Measurements from ENCODE around the gene FNDC11. TPM values are rescaled to one million over a fixed set of nuclear protein-coding genes. Genes with fewer than 3 reads are reported as not detected.

Gene FNDC11
- total RNA-seq, 2 experiments from 2014 or later: 0.48 to 0.55 TPM

DNA sequence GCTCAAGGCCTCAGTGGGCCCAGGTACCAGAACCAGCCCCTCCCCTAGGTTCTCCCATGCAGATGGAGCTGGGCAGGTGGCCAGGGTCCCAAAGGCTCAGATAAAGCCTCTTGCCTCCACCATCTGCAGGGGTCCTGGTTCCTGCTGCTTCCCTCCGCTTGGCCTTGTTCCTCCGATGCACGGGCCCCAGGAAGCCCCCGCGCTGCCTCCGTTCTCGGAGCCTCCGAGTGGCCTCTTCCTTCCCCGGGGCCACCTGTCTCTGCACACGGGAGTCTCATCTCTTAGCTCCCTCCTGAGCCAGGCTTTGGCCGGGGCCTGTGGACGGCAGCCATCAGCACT is 14.9 kb upstream of the FNDC11 start:
- Mint-ChIP-seq H3K36me3 (no peaks in the 10 kb centered on the region), H3K27me3 (no peaks in the 10 kb centered on the region), H3K27ac (peak overlapping the region; percentile 64), H3K4me3 (no peak overlapping the region), H3K4me1 (no peaks in the 10 kb centered on the region), H3K9me3 (no peaks in the 10 kb centered on the region)
- ATAC-seq (ENCODE audit: low read depth): no peak
- POLR2A ChIA-PET: interaction anchor here (0.5 to 3.7 kb wide), 6 partner anchors 14 to 103 kb away, joined by 3 to 18 read pairs (median 7); partner anchors contain the start of gene HELZ2
- DNase-seq: no peak

DNA sequence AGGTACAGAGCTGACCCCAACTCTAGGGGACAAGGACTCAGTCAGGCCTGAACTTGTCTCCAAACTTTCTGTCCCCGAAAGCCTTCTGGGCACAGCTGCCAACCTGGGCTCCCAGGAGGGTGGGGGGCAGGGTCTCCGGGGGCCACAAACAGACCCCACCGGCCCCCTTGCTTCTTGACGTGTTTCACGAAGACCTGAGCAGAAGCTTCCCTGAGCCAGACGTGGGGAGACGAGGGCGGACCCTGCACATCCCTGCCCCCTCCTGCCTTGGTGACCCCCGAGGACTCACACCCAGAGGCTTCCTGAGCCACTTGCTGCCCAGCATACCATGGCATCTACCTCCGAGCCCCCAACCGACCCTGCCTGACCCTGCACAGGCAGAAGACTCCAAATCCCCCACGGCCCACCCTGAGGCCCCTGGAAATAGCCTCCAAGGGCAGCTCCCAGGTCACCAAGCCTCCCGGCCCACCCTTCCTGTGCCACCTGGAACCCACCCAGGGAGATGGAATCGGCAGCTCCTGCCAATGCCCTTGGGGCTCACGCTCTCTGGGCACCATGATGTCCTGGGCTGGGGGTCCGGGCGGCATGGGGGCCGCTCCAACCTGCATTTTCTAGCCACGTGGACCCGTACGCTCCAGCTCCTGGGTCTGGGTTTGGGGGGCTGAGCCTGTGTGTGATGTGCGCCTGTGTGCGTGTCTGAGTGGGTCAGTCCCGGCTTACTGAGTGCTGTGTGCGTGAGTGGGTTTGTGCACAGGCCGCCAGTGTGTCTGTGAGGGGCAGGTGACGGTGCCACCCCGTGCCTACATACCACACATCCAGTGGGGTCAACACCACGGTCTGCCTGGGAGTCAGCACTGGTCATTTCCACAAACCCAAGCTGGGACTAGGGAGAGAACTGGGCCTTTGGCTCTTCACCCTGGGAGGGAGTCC is 14.3 kb upstream of the FNDC11 start:
- Mint-ChIP-seq H3K9me3 (no peaks in the 10 kb centered on the region), H3K4me1 (no peaks in the 10 kb centered on the region), H3K27ac (no peak overlapping the region), H3K4me3 (no peak overlapping the region), H3K27me3 (no peaks in the 10 kb centered on the region), H3K36me3 (no peaks in the 10 kb centered on the region)
- DNase-seq (no peak), ATAC-seq (ENCODE audit: low read depth) (no peak)
- POLR2A ChIA-PET: interaction anchor here (0.5 to 2.8 kb wide), 4 partner anchors 14 to 102 kb away, joined by 3 to 13 read pairs (median 4); partner anchors contain the start of gene HELZ2

DNA sequence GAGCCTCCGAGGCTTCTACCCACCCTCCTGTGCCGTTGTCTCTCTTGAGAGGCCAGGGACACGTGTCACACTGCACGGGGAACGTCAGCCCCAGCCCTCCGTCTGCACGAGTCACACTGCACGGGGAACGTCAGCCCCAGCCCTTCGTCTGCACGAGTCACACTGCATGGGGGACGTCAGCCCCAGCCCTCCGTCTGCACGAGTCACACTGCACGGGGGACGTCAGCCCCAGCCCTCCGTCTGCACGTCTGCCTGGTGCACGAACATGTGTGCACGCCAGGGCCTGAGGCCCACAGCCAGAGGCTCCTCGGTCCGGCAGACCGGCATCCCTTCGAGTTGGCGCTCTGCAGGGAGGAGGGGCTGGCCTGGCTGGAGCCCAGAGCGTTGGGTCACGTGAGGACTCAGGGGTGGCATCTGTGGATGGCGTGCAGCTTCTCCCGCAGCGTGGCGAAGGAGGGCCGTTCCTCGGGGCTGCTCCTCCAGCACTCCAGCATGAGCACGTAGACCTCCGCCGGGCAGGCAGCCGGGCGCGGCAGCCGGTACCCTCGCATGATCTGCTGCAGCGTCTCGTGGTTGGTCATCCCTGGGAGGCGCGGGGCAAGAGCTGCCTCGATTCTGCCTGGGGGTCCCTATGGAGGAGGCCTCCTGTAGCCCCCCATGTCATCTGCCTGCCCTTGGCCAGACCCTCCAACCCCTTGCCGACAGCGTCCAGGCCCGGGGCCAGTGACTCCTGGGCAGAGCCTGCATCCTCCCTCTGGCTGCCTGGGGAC is 13.4 kb upstream of the FNDC11 start:
- H3K27me3 Mint-ChIP-seq: no peaks in the 10 kb centered on the region
- POLR2A ChIA-PET: no interaction called here

DNA sequence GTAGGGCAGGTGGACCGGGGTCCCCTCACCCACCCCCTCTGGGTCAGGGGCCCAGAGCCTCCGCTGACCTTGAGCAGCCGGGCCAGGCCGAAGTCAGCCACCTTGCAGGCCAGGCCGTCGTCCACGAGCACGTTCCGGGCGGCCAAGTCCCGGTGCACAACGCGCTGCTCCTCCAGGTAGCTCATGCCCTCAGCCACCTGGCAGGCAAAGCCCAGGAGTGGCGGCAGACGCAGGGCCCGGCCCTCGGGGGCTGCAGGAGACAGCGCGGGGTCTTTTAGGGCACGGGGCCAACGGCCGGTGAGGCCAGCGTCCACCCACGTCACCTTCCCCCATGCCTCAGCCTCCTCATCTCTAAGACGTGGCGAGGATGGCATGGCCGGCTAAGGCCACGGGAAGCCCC is 12.6 kb upstream of the FNDC11 start:
- DNase-seq (no peak), ATAC-seq (ENCODE audit: low read depth) (no peak)
- Mint-ChIP-seq H3K4me1 (no peaks in the 10 kb centered on the region), H3K36me3 (no peaks in the 10 kb centered on the region), H3K27me3 (no peaks in the 10 kb centered on the region), H3K4me3 (no peak overlapping the region), H3K27ac (no peak overlapping the region), H3K9me3 (no peaks in the 10 kb centered on the region)
- POLR2A ChIA-PET: interaction anchor here (1.4 kb wide), 1 partner anchor 11 kb away, joined by 6 read pairs; no protein-coding TSS in a partner anchor

More for the DNA sequence above, 13.4 kb upstream of the FNDC11 start:
- DNase-seq: no peak
- H3K27ac Mint-ChIP-seq: no peak overlapping the region
- ATAC-seq (ENCODE audit: low read depth): no peak
- no peak overlapping the region for H3K4me3 Mint-ChIP-seq
- no peaks in the 10 kb centered on the region for H3K4me1 Mint-ChIP-seq
- H3K36me3 Mint-ChIP-seq: no peaks in the 10 kb centered on the region
- no peaks in the 10 kb centered on the region for H3K9me3 Mint-ChIP-seq

DNA sequence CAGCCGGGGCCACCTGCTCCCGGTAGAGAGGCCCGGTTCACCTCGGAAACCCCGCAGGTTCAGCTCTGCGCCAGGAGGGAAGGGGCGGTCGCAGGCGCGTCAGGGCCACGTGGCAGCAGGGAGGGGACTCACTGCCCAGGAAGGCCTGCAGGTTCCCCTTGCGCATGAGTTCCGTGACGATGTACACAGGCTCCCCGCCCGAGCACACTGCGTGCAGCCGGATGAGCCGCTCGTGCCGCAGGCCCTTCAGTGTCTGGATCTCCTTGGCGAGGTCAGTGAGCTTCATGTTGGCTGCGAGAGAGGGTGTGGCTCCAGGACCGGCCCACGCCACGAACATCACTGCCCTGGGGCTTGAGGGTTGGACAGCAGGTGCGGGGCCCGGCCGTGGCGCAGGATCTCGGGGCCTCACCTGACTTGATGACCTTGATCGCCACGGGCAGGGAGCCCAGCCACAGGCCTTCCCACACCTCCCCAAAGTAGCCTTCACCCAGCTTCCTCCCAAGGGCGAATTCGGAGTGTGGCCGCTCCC is 11.9 kb upstream of the FNDC11 start:
- DNase-seq (no peak), ATAC-seq (ENCODE audit: low read depth) (no peak)
- POLR2A ChIA-PET: interaction anchor here (0.6 to 1.4 kb wide), 2 partner anchors 10 to 100 kb away, joined by 3 to 6 read pairs; no protein-coding TSS in a partner anchor
- no peaks in the 10 kb centered on the region for H3K4me1 Mint-ChIP-seq
- no peaks in the 10 kb centered on the region for H3K27me3 Mint-ChIP-seq
- no peak overlapping the region for H3K4me3 Mint-ChIP-seq
- no peak overlapping the region for H3K27ac Mint-ChIP-seq
- H3K9me3 Mint-ChIP-seq: no peaks in the 10 kb centered on the region
- no peaks in the 10 kb centered on the region for H3K36me3 Mint-ChIP-seq

- Mint-ChIP-seq H3K27me3 (no peaks in the 10 kb centered on the region), H3K27ac (no peak overlapping the region), H3K4me3 (no peak overlapping the region), H3K36me3 (no peaks in the 10 kb centered on the region), H3K9me3 (no peaks in the 10 kb centered on the region), H3K4me1 (no peaks in the 10 kb centered on the region)
- DNase-seq: no peak
- POLR2A ChIA-PET: interaction anchor here (1.4 kb wide), 1 partner anchor 10 kb away, joined by 6 read pairs; no protein-coding TSS in a partner anchor
- no peak for ATAC-seq (ENCODE audit: low read depth)
These were observed 11.3 kb upstream of the FNDC11 start for GRCh38 chr20:63542696-63543095.

DNA sequence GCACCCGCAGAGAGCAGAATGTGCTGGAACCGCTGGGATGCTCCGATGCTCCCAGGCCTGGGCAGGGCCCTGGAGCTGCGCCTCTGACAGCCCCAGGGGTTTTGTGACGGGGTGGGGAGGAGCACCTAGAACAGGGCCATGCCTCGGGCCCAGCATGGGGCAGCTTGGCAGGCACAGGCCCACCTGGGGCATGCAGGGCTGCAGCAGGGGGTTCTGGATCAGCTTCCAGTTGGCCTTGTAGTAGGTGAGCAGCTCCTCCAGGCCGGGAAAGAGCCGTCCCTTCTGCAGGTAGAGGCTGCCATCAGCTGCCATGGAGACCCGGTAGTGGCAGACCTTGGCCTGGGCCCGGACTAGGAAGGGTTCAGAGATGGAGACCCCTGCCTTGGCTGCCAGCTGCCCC is 10.8 kb upstream of the FNDC11 start:
- H3K27ac Mint-ChIP-seq: no peak overlapping the region
- no peaks in the 10 kb centered on the region for H3K9me3 Mint-ChIP-seq
- H3K4me1 Mint-ChIP-seq: no peaks in the 10 kb centered on the region
- DNase-seq: no peak
- no peaks in the 10 kb centered on the region for H3K27me3 Mint-ChIP-seq
- H3K4me3 Mint-ChIP-seq: no peak overlapping the region
- POLR2A ChIA-PET: interaction anchor here (1.2 kb wide), 1 partner anchor 10 kb away, joined by 5 read pairs; no protein-coding TSS in a partner anchor
- no peaks in the 10 kb centered on the region for H3K36me3 Mint-ChIP-seq
- no peak for ATAC-seq (ENCODE audit: low read depth)

DNA sequence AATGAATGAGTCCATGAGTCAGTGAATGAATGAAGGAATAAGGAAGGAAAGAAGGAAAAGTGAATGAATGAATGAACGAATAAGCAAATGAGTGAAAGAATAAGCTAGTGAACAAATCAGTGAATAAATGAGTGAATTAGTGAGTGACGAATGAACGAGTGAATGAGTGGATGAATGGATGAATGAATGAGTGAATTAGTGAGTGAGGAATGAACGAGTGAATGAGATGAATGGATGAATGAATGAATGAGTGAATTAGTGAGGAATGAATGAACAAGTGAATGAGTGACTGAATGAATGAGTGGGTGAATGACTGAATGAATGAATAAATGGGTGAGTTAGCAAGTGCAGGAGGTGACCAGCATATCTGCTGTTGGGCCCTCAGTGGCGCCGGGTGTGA is 10.2 kb upstream of the FNDC11 start:
- Mint-ChIP-seq H3K4me3 (no peak overlapping the region), H3K27me3 (no peaks in the 10 kb centered on the region), H3K36me3 (no peaks in the 10 kb centered on the region), H3K9me3 (no peaks in the 10 kb centered on the region), H3K4me1 (no peaks in the 10 kb centered on the region), H3K27ac (no peak overlapping the region)
- ATAC-seq (ENCODE audit: low read depth) (no peak), DNase-seq (no peak)
- POLR2A ChIA-PET: interaction anchor here (1.2 kb wide), 1 partner anchor 9 kb away, joined by 5 read pairs; no protein-coding TSS in a partner anchor

GRCh38 chr20:63544241-63544957 is 9.6 kb upstream of the FNDC11 start:
- Mint-ChIP-seq H3K9me3 (no peaks in the 10 kb centered on the region), H3K36me3 (no peaks in the 10 kb centered on the region), H3K4me1 (no peaks in the 10 kb centered on the region), H3K27me3 (peaks cover 3% of the 10 kb centered on the region), H3K27ac (no peak overlapping the region), H3K4me3 (no peak overlapping the region)
- POLR2A ChIA-PET: interaction anchor here (1.2 kb wide), 1 partner anchor 9 kb away, joined by 5 read pairs; no protein-coding TSS in a partner anchor
- DNase-seq (no peak), ATAC-seq (ENCODE audit: low read depth) (no peak)

- ATAC-seq (ENCODE audit: low read depth) (no peak), DNase-seq (no peak)
- H3K27ac Mint-ChIP-seq: no peak overlapping the region
- H3K4me3 Mint-ChIP-seq: no peak overlapping the region
- H3K4me1 Mint-ChIP-seq: no peaks in the 10 kb centered on the region
- H3K27me3 Mint-ChIP-seq: peaks cover 9% of the 10 kb centered on the region
- H3K36me3 Mint-ChIP-seq: no peaks in the 10 kb centered on the region
- no peaks in the 10 kb centered on the region for H3K9me3 Mint-ChIP-seq
- POLR2A ChIA-PET: no interaction called here
These were observed 8.9 kb upstream of the FNDC11 start for GRCh38 chr20:63544958-63545516.

DNA sequence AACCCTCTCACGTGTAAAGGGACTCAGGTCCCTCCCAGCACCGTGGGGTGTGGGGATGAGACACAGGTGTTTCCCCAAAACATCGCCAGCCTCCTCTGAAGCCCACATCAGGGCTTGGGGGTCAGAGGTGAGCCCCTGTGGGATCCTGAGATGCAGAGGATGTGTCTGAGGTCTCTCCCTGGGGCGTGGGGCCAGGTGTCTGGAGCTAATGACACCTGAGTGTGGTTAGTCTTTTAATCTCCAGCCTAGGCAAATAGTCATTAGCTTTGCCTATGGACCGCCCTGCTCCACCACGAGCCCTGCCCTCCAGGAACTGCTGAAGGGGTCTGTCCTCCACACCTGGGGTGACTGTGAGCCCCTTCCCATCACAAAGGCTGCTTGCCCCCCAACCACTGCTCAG is 8.1 kb upstream of the FNDC11 start:
- no peaks in the 10 kb centered on the region for H3K36me3 Mint-ChIP-seq
- DNase-seq (no peak), ATAC-seq (ENCODE audit: low read depth) (no peak)
- no peaks in the 10 kb centered on the region for H3K9me3 Mint-ChIP-seq
- H3K4me3 Mint-ChIP-seq: no peak overlapping the region
- H3K27ac Mint-ChIP-seq: no peak overlapping the region
- no peaks in the 10 kb centered on the region for H3K4me1 Mint-ChIP-seq
- peaks cover 15% of the 10 kb centered on the region for H3K27me3 Mint-ChIP-seq
- POLR2A ChIA-PET: interaction anchor here (1.1 kb wide), 1 partner anchor 25 kb away, joined by 3 read pairs; the partner anchor contains the start of gene PPDPF

GRCh38 chr20:63546256-63546955 is 7.6 kb upstream of the FNDC11 start:
- no peaks in the 10 kb centered on the region for H3K4me1 Mint-ChIP-seq
- H3K36me3 Mint-ChIP-seq: no peaks in the 10 kb centered on the region
- no peak overlapping the region for H3K4me3 Mint-ChIP-seq
- no peak for ATAC-seq (ENCODE audit: low read depth)
- no peaks in the 10 kb centered on the region for H3K9me3 Mint-ChIP-seq
- H3K27me3 Mint-ChIP-seq: peaks cover 18% of the 10 kb centered on the region
- no peak for DNase-seq
- no peak overlapping the region for H3K27ac Mint-ChIP-seq
- POLR2A ChIA-PET: interaction anchor here (1.1 kb wide), 1 partner anchor 25 kb away, joined by 3 read pairs; the partner anchor contains the start of gene PPDPF

All from activated naive CD8-positive, alpha-beta T cell treated with anti-CD3 and anti-CD28 coated beads, Interleukin-2, amount 10 ng/mL, durations not matched to agents 7 days and 5 days (primary cell).